Measurements from ENCODE around the gene LRRC72.

LRRC72 gene

GRCh38 chr7:16550671-16551070, 24.0 kb downstream of the LRRC72 start:
- no peak overlapping the region for H3K27ac ChIP-seq
- no peak for TF ChIP-seq CTCF (conservative IDR thresholded peaks at IDR 0.05)
- TF ChIP-seq ZFX (IDR thresholded peaks at IDR 0.05), result no peak

GRCh38 chr7:16554518-16555236, 28.1 kb downstream of the LRRC72 start:
- no peak for TF ChIP-seq CTCF (conservative IDR thresholded peaks at IDR 0.05)
- no peak for TF ChIP-seq ZFX (IDR thresholded peaks at IDR 0.05)
- H3K27ac ChIP-seq, result no peak overlapping the region

GRCh38 chr7:16556359-16556758, 29.7 kb downstream of the LRRC72 start:
- no peak overlapping the region for H3K27ac ChIP-seq
- no peak for TF ChIP-seq ZFX (IDR thresholded peaks at IDR 0.05)
- no peak for TF ChIP-seq CTCF (conservative IDR thresholded peaks at IDR 0.05)

GRCh38 chr7:16558761-16559302, 32.2 kb downstream of the LRRC72 start:
- no peak overlapping the region for H3K27ac ChIP-seq
- TF ChIP-seq ZFX (IDR thresholded peaks at IDR 0.05) (no peak), CTCF (conservative IDR thresholded peaks at IDR 0.05) (no peak)

GRCh38 chr7:16559497-16560179, 33.0 kb downstream of the LRRC72 start:
- TF ChIP-seq CTCF (conservative IDR thresholded peaks at IDR 0.05) (no peak), ZFX (IDR thresholded peaks at IDR 0.05) (no peak)
- H3K27ac ChIP-seq, result no peak overlapping the region

- TF ChIP-seq CTCF (conservative IDR thresholded peaks at IDR 0.05) (no peak), ZFX (IDR thresholded peaks at IDR 0.05) (no peak)
- H3K27ac ChIP-seq, result no peak overlapping the region
Observed at GRCh38 chr7:16561943-16562342, 35.3 kb downstream of the LRRC72 start.

Measured in C4-2B (cell line).